Endothelial cell (in vitro differentiated cells): ENCODE results near the gene TBC1D14. TPM values are rescaled to one million over a fixed set of nuclear protein-coding genes. Genes with fewer than 3 reads are reported as not detected.
A peak's percentile ranks its signal among the peaks of the same experiment; 100 is the strongest.

Experiments
- DNase-seq: peaks from one replicate; pipeline ENCODE4 v3.0.0; 2021; ENCODE audit warnings: low spot score
- H3K27ac Mint-ChIP-seq: one replicate; pipeline ENCODE4 v1.8.0; 2021; ENCODE audit warnings: mixed read lengths, inconsistent platforms; ENCODE audit not compliant: unreplicated experiment
- H3K27me3 Mint-ChIP-seq: one replicate; pipeline ENCODE4 v1.8.0; 2021; ENCODE audit warnings: mild to moderate bottlenecking, moderate library complexity, mixed read lengths, inconsistent platforms; ENCODE audit not compliant: unreplicated experiment
- H3K36me3 Mint-ChIP-seq: one replicate; pipeline ENCODE4 v1.8.0; 2021; ENCODE audit warnings: mild to moderate bottlenecking, low read depth, mixed read lengths, inconsistent platforms; ENCODE audit not compliant: unreplicated experiment
- H3K4me1 Mint-ChIP-seq: one replicate; pipeline ENCODE4 v1.8.0; 2021; ENCODE audit warnings: mild to moderate bottlenecking, mixed read lengths, inconsistent platforms; ENCODE audit not compliant: unreplicated experiment
- H3K4me3 Mint-ChIP-seq: one replicate; pipeline ENCODE4 v1.8.0; 2021; ENCODE audit warnings: mild to moderate bottlenecking, mixed read lengths, inconsistent platforms; ENCODE audit not compliant: unreplicated experiment
- H3K9me3 Mint-ChIP-seq: one replicate; pipeline ENCODE4 v1.8.0; 2021; ENCODE audit warnings: mixed read lengths, inconsistent platforms; ENCODE audit not compliant: unreplicated experiment
- total RNA-seq: library from RNA; stranded (reverse); fragmentation: NEBNext Ultra II Directional; extraction: Animal tissue kit (Norgen Biotek cat#: 25700); gene quantifications from one replicate; pipeline ENCODE4 v1.2.1, GENCODE V29; 2021; ENCODE audit not compliant: unreplicated experiment
- TF ChIP-seq, protein P1 (sequence below): fragments of 200-600 bp; sonication (generic); IDR thresholded peaks from one replicate; pipeline ENCODE4 v1.5.0; 2021; ENCODE audit warnings: antibody characterized with exemption; ENCODE audit not compliant: unreplicated experiment

TBC1D14 gene
- total RNA-seq, 1 donor from 2014 or later: 33.0 TPM

DNA sequence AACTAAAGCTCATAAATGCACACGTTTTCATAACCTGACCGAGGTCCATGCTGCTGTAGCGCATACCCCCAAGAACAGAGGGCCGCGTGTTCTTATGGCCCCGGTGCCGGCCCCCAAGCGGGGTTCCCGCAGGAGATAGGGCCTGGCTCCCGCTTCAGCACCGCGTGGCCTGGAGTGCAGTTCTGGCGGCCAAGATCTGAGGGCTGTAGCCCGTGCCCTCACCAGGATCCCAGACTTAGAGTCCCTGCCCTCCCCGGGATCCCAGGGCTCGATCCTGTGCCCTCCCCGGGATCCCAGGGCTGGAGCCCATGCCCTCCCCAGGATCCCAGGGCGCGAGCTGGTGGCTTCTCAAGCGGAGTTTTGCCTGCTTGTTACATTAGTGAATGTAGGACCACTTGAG lies 159.3 kb downstream of the TBC1D14 start:
- peak overlapping the region; percentile 96 for H3K4me3 Mint-ChIP-seq
- H3K27ac Mint-ChIP-seq: no peak overlapping the region
- no peaks in the 10 kb centered on the region for H3K9me3 Mint-ChIP-seq
- H3K36me3 Mint-ChIP-seq: peaks cover 3% of the 10 kb centered on the region
- TF ChIP-seq, protein P1, sequence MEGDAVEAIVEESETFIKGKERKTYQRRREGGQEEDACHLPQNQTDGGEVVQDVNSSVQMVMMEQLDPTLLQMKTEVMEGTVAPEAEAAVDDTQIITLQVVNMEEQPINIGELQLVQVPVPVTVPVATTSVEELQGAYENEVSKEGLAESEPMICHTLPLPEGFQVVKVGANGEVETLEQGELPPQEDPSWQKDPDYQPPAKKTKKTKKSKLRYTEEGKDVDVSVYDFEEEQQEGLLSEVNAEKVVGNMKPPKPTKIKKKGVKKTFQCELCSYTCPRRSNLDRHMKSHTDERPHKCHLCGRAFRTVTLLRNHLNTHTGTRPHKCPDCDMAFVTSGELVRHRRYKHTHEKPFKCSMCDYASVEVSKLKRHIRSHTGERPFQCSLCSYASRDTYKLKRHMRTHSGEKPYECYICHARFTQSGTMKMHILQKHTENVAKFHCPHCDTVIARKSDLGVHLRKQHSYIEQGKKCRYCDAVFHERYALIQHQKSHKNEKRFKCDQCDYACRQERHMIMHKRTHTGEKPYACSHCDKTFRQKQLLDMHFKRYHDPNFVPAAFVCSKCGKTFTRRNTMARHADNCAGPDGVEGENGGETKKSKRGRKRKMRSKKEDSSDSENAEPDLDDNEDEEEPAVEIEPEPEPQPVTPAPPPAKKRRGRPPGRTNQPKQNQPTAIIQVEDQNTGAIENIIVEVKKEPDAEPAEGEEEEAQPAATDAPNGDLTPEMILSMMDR: no peak
- H3K27me3 Mint-ChIP-seq: peaks cover 5% of the 10 kb centered on the region
- DNase-seq: no peak
- peaks cover 16% of the 10 kb centered on the region for H3K4me1 Mint-ChIP-seq

DNA sequence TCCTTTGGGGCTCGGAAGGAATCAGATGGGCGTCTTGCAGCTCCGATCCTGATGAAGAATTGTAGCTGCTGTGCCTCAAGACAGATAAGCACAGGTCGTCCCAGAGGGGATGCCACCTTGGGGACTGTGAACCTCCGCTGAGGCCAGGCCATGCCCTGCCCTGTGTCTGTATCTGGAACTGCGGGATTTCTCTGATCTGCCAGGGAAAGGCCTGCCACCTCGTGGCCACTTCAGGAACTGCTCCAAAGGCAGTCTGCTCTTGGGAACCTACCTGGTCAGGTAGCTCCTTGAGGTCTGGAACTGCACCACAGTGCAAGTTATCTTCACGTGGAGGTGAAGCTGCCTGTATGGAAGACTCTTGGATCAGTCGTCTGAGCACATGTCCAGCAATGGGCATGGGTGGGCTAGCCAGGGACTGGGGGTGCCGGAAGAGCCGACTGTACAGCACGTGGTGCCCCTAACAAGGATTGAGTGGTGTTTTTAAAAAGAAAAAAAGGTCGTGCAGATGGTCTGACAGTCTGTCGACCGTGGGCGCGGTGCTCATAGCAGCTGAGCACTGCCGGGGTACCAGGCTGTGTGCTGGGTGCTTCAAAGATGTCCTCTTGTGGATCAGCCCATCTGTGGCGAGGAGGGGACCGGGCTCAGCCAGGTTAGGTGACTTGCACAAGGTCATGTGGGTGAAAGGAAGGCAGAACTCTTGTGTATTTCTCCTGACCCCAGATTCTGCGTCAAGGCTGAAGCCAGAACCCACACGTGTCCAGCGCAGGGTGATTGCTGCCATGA lies 161.3 kb downstream of the TBC1D14 start:
- TF ChIP-seq, protein P1: peak; percentile 98
- DNase-seq: peak; percentile 85
- H3K27ac Mint-ChIP-seq: no peak overlapping the region
- H3K27me3 Mint-ChIP-seq: peaks cover 8% of the 10 kb centered on the region
- H3K4me1 Mint-ChIP-seq: peaks cover 13% of the 10 kb centered on the region
- no peaks in the 10 kb centered on the region for H3K36me3 Mint-ChIP-seq
- peak overlapping the region; percentile 45 for H3K4me3 Mint-ChIP-seq
- no peaks in the 10 kb centered on the region for H3K9me3 Mint-ChIP-seq

DNA sequence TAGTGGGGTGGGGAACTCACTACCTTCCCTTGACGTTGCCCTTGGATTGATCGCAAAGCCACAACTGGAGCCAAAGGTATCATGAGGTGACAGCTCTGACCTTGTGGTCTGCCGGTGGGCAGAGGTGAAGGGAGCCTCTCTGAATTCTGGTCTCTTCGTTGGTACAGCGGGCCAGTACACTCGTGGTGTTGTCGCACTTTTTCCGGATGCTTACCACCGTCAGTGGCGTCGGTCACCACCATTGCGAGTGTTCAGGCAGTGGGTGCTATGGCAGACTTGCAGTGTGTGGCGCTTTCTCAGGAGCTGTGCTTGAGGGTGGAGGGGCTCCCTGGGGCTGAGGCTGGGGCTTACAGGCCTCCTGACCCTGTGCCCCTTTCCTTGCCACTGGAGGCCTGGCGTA lies 163.4 kb downstream of the TBC1D14 start:
- Mint-ChIP-seq H3K9me3 (no peaks in the 10 kb centered on the region), H3K27me3 (peaks cover 6% of the 10 kb centered on the region), H3K36me3 (no peaks in the 10 kb centered on the region), H3K4me1 (peaks cover 4% of the 10 kb centered on the region), H3K4me3 (no peak overlapping the region), H3K27ac (no peak overlapping the region)
- TF ChIP-seq, protein P1: no peak
- DNase-seq: no peak

GRCh38 chr4:7073526-7074390 lies 164.1 kb downstream of the TBC1D14 start:
- peak; percentile 51 for DNase-seq
- H3K4me1 Mint-ChIP-seq: peaks cover 1% of the 10 kb centered on the region
- no peak overlapping the region for H3K4me3 Mint-ChIP-seq
- H3K27ac Mint-ChIP-seq: no peak overlapping the region
- H3K36me3 Mint-ChIP-seq: no peaks in the 10 kb centered on the region
- peaks cover 3% of the 10 kb centered on the region for H3K27me3 Mint-ChIP-seq
- H3K9me3 Mint-ChIP-seq: no peaks in the 10 kb centered on the region
- TF ChIP-seq, protein P1: no peak
